Ovary (tissue), 3 donors: ENCODE results near the gene OTOP3.

Experiments used
- CTCF ChIP-seq, 3 donors: fragments of 450-650 bp in 2 of 3; fragments of 200-600 bp in 1 of 3; IDR thresholded peaks; one replicate each; pipeline versions ENCODE4 v1.5.1 to v1.8.0; 2016 to 2022; ENCODE audit warnings: antibody characterized with exemption in 3 of 3, mild to moderate bottlenecking in 1 of 3
- POLR2A ChIP-seq: fragments of 450-650 bp; IDR thresholded peaks from one replicate; pipeline ENCODE4 v1.6.1; 2017; ENCODE audit warnings: antibody characterized with exemption, mild to moderate bottlenecking, moderate library complexity
- donor health status: DM: no; HTN: no; CAD: no.

GRCh38 chr17:74916851-74917199 is 18.9 kb upstream of the OTOP3 start:
- TF ChIP-seq CTCF (IDR thresholded peaks at IDR 0.05) (no peak), POLR2A (no peak)
